GM18505 (cell line): ENCODE data around the gene SAPCD2.
A peak's percentile ranks its signal among the peaks of the same experiment; 100 is the strongest.
"Not testable (repeated sequence)": the region's sequence is repeated elsewhere in the genome, so short reads cannot be mapped to it uniquely, and the experiment has no call there.

Experiments
- ATAC-seq: cut with Tn5 transposase; IDR thresholded peaks from one replicate; pipeline ENCODE4 v1.9.1; 2021; ENCODE audit not compliant: unreplicated experiment
- POLR2A ChIP-seq: IDR thresholded peaks from 4 replicates; pipeline ENCODE4 v1.6.1; 2011; ENCODE audit warnings: borderline replicate concordance; ENCODE audit not compliant: insufficient read depth, insufficient read length; ENCODE audit errors: extremely low read depth

The SAPCD2 gene

GRCh38 chr9:137037035-137037434, 33.3 kb downstream of the SAPCD2 start:
- no peak for TF ChIP-seq POLR2A
- no peak for ATAC-seq

- no peak for TF ChIP-seq POLR2A
- ATAC-seq: no peak
Measured at GRCh38 chr9:137035937-137036336, 34.4 kb downstream of the SAPCD2 start.

- ATAC-seq: no peak
- TF ChIP-seq POLR2A: no peak
Measured at GRCh38 chr9:137035507-137035834, 34.9 kb downstream of the SAPCD2 start.

- ATAC-seq: peak; percentile 53
- no peak for TF ChIP-seq POLR2A
Measured at GRCh38 chr9:137034709-137035506, 35.4 kb downstream of the SAPCD2 start.

- ATAC-seq: no peak
- TF ChIP-seq POLR2A: no peak
Measured at GRCh38 chr9:137034039-137034708, 36.2 kb downstream of the SAPCD2 start.

- ATAC-seq: not testable (repeated sequence)
Measured at GRCh38 chr9:137033481-137033880, 36.9 kb downstream of the SAPCD2 start.

- no peak for TF ChIP-seq POLR2A
- no peak for ATAC-seq
Measured at GRCh38 chr9:137032858-137033257, 37.5 kb downstream of the SAPCD2 start.

GRCh38 chr9:137031904-137032640, 38.3 kb downstream of the SAPCD2 start, which contains the start of gene FUT7:
Gene FUT7, minus strand, starts transcription at chr9:137032088. Its CDS starts 97 bp downstream, at chr9:137031991.
- no peak for ATAC-seq
- TF ChIP-seq POLR2A: no peak

GRCh38 chr9:137030538-137031527, 39.5 kb downstream of the SAPCD2 start:
- TF ChIP-seq POLR2A: no peak
- ATAC-seq: no peak

GRCh38 chr9:137030006-137030405, 40.4 kb downstream of the SAPCD2 start:
- TF ChIP-seq POLR2A: no peak
- no peak for ATAC-seq

GRCh38 chr9:137029058-137029936, 41.1 kb downstream of the SAPCD2 start:
- ATAC-seq: no peak
- no peak for TF ChIP-seq POLR2A
